HG02798 (cell line): Measurements from ENCODE around the gene COBLL1.
A peak's percentile ranks its signal among the peaks of the same experiment; 100 is the strongest.

Source experiments
- ATAC-seq: cut with Tn5 transposase; IDR thresholded peaks from one replicate; pipeline ENCODE4 v1.9.1; 2021; ENCODE audit warnings: mild to moderate bottlenecking; ENCODE audit not compliant: unreplicated experiment, poor library complexity

The COBLL1 gene

DNA sequence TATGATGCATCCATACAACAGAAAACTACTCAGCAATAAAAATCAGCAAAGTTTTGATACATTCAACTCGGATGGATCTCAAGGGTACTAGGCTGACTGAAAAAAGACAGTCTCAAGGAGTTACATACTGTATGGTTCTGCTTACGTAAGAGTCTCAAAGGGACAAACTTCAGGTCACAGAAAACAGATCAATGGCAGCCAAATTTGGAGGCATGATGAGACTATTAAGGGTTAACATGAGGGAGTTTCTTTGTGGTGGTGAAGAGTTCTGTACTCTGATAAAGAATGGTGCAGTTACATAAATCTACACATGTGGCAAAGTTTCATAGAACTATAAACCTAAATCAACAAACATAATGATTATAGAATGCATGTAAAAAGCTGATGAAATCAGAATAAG, 81.4 kb downstream of the COBLL1 start:
- no peak for ATAC-seq

DNA sequence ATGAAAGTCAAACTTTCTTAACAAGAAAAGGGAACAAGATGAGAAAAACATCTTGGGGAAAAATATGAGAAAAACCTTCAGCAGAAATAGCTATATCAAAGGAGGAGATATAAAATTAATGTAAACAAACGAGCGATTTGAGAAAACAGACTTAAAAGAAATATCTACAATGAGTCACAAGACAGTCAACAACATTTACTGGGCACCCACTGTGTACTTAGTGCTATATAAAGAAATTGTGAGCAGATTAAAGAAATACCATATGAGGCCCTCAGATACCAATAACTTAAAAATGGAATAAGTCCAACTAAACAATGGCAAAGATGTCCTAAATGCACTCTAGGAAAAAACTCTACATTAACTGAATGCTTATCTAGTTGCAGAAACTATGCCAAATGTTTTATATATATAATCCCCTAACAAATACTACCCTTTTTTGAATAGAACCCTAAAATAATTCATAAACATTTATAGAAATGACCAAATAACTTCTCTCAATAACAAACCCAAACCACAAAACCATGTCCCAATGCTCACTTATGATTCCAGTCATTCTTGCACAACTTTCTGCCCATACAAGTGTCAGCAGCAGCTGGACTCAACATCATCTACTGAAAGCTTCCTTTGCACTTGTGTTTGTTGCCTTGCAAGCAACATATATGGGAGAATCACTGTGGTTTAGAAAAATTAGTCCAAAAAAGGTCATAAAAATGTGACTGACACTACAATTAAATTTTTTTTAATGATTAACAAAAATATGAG, 83.5 kb downstream of the COBLL1 start:
- no peak for ATAC-seq

DNA sequence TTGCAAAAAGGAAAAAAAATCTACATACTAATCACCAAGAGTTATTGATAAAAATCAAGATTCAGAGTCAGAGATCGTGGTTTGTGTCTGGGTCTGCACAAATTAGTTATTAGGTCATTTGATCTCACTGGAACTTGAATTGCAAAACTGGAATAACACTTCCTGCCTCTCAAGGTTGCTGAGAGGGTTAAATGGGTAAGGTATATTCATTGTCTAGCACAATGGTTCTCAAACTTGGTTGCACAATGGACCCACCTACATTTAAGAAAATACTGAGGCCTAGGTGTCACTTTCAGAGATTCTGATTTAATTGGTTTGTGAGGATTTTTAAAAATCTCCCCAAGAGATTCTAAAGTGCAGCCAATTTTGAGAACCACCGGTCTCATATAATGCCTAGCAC, 84.8 kb downstream of the COBLL1 start:
- ATAC-seq, result no peak

DNA sequence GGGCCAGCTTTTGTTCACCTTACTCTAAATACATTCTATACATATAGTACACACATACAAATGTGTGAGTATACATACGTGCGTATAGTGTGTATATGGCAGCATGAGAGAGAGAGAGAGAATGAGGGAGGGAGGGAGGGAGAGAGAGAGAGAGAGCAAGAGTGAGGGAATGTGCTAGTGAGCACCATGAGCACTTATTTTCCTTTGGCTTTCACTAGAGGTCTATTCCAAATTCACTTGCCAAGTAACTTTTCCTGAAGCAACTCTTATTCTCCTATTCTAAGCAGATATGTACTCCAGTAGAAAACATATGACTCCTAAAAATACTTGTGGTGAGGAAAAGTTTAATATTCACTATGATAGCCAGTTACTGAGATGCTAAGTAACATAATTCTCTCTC, 85.7 kb downstream of the COBLL1 start:
- ATAC-seq, result no peak

DNA sequence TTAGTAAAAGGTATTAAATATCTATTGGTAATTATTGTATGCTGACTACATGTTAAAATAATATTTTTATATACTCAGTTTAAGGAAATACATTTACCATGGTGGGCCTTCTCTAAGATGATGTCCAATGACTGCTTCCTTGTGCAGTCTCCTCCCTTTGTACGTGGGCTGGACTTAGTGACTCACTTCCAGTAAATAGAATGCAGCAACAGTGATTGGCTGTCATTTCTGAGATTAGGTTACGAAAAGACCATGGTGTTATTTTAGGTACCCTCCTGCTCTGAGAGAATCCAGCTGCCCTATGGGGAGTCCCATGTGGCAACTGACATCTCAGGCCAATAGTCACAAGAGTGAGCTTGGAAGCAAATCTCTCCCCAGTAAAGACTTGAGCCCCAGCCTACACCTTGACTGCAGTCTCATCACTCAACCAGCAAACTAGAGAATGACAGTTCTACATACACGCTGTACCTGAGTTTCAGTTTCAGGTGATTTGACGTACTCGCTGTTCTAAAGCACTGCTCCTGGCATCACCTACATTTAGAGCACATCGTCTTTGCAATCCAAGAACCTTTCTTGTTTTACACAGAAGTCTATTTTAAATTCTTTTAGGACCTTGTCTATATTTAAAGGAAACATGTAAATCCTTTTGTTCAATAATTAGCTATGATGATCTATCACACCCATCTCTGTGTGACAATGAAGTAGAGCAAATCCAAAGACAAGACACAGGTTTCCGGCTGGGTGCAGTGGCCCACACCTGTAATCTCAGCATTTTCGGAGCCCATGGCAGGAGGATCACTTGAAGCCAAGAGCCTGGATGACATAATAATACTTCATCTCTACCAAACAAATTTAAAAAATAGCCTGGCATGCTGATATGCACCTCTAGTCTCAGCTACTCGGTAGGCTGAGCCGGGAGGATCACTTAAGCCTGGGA, 87.2 kb downstream of the COBLL1 start:
- ATAC-seq, result peak; percentile 56

DNA sequence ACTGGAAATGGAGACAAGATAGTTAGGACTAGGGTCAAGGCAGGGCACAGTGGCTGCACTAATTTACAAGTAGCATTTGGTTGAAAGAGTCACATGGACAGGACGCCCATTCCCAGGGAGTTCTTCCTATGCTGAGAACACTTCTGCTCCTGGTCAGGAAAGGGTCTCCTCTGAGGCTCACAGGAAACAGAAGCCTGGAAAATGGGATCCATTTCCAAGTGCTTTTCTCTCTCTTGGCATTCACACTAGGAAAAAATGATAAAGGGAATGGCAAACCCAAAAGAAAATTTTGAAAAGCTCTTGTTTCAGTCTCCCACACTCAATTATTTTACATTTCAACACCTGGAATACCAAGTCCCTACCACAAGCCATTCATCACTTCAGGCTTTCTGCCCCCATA, 88.7 kb downstream of the COBLL1 start:
- ATAC-seq, result no peak

DNA sequence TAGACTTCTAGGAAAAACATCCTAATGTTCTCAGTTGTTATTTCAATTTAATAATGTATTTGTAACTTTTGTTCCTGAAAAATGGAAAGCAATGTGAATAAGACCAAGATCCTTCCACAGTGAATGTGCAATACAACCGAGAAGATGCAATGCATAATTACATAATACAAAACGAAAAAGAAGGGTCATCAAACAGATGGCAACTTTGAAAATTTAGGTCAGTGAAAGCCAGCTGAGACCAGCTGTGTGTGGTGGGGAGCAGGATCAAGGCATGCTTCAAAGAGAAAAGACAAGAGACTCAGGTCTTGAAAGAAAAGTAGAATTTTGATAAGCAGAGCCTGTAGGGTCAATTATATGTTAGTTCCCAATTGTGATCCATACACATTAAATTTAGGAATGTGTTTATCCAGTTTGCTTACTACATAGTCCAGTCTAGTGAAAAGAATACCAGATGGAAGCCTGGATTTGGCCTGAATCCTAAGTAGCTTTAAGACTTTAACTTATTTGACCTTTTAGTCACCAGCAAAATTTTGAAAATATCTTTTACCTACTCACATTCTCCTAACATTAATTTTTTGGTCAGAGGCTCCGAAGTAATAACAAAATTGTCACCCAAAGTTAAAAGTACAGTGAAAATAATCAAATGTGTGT, 93.7 kb downstream of the COBLL1 start:
- no peak for ATAC-seq

DNA sequence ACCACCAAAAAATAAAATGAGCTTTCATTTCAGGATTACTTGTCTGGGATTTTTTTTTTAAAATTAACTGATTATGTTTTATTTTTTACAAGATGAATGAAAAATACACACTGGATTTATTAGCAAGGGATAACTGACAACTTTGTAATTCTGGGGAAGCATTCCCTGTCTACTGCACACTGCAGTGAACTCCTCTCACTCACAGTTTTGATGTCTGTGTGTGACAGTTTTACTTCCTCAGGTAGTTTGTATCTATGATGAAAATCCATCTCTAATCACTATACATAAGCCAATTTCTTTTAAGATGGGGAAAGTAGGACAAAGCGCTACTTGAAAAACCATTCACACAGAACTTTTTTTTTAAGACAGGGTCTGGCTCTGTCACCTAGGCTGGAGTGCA, 94.5 kb downstream of the COBLL1 start:
- no peak for ATAC-seq

DNA sequence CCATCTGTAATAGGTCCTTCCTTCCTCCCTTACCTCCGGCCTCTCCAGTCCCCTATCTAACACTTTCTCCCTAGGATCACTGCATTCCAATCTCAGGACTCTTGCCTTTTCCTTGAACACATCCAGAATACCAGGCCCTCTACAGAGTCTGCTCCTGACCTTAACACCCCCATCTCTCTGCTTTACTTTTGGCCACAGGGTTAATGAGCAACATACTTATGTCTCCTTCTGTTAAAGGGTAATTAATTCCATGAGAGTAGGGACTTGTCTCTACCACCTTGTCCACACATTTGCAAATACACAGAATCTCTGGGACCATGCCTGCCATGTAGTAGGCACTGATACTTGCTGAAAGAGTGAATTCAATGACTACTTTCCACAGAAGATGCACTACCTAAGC, 94.9 kb downstream of the COBLL1 start:
- no peak for ATAC-seq

DNA sequence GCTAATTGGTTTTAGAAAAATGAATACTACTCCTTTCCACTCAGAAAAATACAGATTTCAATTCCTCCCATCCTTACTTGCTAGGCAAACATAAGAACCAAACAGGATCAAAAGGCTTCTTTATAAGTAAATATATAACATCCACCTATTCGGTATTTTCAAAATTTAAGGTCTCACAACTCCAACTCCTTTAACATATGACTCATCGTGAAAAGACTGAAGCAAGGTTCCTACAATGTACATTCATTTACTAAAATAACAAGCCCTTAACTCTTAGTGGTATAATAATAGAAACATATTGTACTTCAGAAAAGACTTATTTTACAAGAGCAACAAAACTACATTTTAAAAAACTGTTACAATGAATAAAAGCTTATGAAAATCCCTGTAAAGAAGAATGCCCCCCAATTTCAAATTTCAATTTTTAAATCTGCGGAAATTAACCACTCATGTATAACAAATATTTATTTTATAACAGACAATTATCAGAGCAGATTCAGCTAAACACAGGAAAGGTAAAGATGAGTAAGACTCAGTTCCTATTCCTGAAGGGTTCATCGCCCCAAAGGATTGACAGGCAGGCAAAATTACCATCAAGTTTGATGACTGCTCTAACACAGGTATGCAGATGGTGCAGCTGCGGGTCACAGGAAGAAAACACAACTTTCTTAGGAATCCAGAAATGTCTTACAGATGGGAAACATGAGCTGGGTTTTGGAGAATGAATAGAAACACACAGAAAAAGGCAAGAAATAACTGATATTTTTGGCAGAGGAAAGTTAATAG, 96.4 kb downstream of the COBLL1 start:
- ATAC-seq, result no peak

DNA sequence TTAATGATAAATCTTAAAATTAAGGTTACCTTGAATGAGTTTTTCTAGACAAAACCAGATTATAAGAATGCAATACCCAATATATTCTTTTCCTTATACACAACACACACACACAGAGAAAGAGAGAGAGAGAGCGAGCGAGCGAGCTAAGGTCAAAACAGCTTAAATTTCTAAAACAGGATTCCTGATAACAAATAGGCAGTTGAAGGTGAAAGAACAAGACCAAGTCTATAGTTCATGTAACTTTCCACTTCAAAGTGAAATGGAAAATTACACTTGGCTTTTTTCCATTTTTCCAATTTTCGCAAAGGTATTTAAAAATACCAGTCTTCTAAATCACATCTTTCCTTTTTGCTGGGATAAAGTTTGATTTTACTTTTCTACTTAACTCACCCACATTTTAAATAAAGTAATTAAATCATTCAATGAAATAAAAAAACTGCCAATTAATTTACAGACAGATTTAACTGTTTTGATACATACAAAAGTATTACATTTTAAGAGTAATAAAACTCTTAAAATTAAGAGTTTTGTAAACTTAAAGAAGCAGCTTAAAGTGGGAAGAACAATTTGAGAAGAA, 98.8 kb downstream of the COBLL1 start:
- ATAC-seq, result no peak

DNA sequence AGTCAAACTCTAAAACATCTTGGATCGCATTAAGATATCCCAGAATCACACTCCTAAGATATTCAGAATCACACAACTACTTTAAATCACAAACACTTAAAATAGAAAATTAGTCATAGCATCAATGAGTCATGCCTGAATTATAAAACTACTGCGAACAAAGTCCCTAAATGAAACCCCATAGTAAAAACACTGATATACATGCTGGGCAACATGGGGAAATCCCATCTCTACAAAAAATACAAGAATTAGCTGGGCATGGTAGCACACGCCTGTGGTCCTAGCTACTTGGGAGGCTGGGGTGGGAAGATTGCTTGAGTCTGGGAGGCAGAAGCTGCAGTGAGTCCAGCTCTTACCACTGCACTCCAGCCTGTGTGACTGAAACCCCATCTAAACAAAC, 101.7 kb downstream of the COBLL1 start:
- no peak for ATAC-seq

DNA sequence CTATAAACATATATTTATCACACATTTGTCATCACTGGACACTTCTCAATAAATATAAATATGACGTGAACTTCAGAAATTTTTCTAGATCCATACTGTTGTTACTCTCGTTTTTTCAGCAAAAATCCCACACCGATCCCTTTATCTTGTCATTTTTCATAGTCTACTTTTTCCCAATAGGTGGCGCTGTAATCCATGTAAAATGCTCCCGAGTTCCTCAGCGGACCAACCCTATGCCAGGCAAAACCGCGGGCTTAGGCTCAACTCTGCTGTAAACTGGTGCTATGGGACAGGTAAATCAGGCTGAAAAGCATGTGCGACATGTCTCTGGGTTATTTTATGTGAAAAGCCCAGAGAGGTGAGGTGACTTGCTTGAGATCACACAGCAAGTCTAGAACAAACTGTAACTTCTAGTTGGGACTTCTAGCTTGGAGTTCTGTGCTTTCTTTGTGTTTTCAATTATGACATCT, 104.0 kb downstream of the COBLL1 start:
- ATAC-seq, result peak; percentile 75

DNA sequence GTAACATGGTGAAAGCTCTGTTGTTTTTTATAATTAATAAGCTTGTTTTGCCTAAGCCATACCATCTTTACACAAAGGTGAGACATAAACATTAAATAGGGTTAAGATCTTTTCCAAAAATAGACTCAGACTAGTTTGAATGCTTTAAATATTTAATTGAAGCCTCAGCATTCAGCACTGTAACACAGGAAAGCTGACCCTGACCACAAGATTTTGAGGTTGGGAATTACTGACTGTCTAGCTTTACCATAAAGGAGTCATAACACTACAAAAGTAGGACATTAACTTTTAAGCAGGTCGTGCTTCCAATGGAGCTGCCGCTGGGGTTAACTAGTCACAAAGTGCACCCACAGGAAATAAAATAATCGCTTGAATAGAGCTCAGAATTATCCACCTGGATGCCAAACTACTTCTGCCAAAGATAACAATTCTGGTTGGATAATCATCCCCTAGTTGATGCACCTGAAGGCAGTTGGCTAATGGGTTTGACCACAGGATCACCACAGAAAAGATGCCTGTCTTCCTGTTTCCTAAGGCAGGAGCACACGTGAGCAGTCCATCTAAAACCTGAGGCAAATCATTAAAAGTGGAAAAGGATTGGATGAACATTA, 106.2 kb downstream of the COBLL1 start:
- no peak for ATAC-seq

DNA sequence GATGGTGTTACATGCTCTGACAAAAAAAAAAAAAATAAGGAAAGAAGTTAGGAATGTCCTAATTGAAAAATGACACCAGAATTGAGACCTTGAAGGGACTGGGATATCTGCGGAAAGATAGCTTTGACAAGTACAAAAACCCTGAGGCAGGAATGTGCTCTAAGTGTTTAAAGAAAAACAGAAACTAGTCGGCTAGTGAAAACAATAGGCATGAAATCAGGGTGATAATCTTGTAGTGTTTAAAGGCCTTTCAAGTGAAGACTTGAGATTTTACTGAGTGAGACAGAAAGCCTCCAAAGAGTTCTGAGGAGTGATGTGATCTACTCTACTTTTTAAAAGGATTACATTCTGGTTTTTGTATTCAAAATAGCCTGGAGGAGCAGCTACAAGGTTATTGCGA, 107.4 kb downstream of the COBLL1 start:
- ATAC-seq, result no peak

DNA sequence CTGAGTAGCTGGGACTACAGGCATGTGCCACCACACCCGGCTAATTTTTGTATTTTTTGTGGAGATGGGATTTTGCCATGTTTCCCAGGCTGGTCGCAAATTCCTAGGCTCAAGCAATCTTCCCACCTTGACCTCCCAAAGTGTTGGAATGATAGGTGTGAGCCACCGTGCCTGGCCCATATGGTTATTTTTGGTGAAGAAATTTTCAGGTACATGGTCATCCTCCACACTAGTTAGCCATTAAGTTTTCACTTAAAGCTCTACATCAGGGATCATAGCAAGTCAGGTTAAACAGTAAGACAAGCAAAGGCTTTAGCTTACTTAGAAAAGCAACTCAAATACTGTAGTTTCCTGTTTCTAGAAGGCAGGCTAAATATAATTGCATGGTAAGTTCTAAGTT, 116.1 kb downstream of the COBLL1 start:
- ATAC-seq, result no peak

DNA sequence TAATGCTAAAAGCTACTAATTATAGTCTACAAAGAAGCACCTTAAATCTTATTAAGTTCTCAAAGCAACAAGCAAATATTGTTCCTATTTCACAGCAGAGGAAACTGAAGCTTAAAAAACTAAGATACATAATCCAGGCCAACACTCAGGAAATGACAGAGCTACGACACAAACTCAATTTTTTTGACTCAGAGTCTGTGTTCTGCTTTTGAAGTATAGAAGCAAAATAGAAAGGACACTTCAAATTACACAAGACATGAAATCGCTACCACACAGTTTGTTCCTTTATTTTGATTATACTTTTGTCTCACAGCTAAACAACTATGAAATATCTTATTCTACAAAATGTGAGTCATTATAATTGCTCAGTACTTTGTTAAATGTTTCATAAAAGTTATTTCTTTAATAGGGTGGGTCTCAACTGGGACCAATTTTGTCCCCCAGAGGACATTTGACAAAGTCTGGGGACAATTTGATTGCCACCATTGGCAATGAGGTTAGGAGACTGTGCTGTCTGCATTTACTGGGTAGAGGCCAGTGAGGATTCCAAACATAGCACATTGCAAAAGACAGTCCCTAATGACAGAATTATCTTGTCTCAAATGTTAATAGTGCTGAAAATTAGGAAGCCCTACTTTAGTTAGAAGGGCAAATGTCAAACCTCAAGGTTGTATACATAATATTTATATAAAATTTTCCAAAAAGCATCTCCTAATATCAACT, 118.8 kb downstream of the COBLL1 start:
- ATAC-seq, result no peak

DNA sequence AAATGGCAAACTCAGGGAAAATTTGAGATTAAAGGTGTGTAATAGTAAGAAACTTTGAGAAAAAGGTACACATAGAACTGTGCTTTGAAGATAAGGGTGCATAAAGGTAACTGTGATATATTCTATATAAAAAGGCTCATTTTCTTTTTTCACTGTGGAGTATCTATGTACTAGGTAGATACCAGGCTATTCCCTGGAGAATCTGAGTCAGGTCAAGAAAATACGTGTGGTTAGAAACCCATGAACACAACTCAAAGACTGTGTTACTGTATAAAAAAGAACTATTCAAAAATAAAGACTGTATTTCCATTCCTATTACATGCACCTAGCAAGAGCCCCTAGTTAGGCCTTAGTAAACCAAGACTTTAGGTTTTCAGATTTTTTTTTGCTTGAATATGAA, 120.2 kb downstream of the COBLL1 start:
- ATAC-seq, result no peak
